Liver (tissue), 9 donors: ENCODE results near the gene GALNT8. TPM values are rescaled to one million over a fixed set of nuclear protein-coding genes. Genes with fewer than 3 reads are reported as not detected.

Experiments
- DNase-seq: peaks from one replicate; pipeline ENCODE4 v3.0.0-alpha.2; 2017; ENCODE audit warnings: low spot score
- H3K27ac ChIP-seq, 2 donors: one replicate each; pipeline ENCODE4 v1.7.0; 2013; ENCODE audit warnings: inconsistent platforms in 2 of 2, low read length in 2 of 2, control low read depth in 1 of 2, low read depth in 1 of 2, mild to moderate bottlenecking in 1 of 2
- H3K27me3 ChIP-seq, 4 donors: one replicate each; pipeline versions ENCODE4 v1.6.1 to v1.7.0; 2013; ENCODE audit warnings: low read length in 3 of 4, inconsistent platforms in 1 of 4, mild to moderate bottlenecking in 1 of 4, moderate library complexity in 1 of 4; ENCODE audit not compliant: control insufficient read depth in 4 of 4, insufficient read depth in 4 of 4
- H3K36me3 ChIP-seq, 4 donors: one replicate each; pipeline versions ENCODE4 v1.6.1 to v1.7.0; 2013; ENCODE audit warnings: low read length in 3 of 4, mild to moderate bottlenecking in 3 of 4, low read depth in 1 of 4, moderate library complexity in 1 of 4; ENCODE audit not compliant: control insufficient read depth in 4 of 4, insufficient read depth in 3 of 4
- H3K4me1 ChIP-seq, 4 donors: one replicate each; pipeline versions ENCODE4 v1.6.1 to v1.7.0; 2013; ENCODE audit warnings: low read length in 3 of 4, mild to moderate bottlenecking in 3 of 4, moderate library complexity in 1 of 4; ENCODE audit not compliant: control insufficient read depth in 4 of 4, insufficient read depth in 4 of 4
- H3K4me3 ChIP-seq, 3 donors: one replicate each; pipeline versions ENCODE4 v1.6.1 to v1.7.0; 2013; ENCODE audit warnings: low read length in 3 of 3, control low read depth in 1 of 3, low read depth in 1 of 3, mild to moderate bottlenecking in 1 of 3
- H3K9ac ChIP-seq, 2 donors: one replicate each; pipeline ENCODE4 v1.7.0; 2013; ENCODE audit warnings: low read length in 2 of 2, mild to moderate bottlenecking in 2 of 2, moderate library complexity in 2 of 2, control low read depth in 1 of 2, low read depth in 1 of 2
- H3K9me3 ChIP-seq, 4 donors: one replicate each; pipeline versions ENCODE4 v1.6.1 to v1.7.0; 2013; ENCODE audit warnings: low read length in 3 of 4; ENCODE audit not compliant: control insufficient read depth in 4 of 4
- EGR1 ChIP-seq, 2 donors: IDR thresholded peaks; 2 replicates each; pipeline ENCODE4 v1.6.1; 2016 to 2018; ENCODE audit warnings: antibody characterized with exemption in 2 of 2, low read depth in 2 of 2
- FOXA1 ChIP-seq: IDR thresholded peaks from 2 replicates; pipeline ENCODE4 v1.6.1; 2016; ENCODE audit warnings: antibody characterized with exemption
- FOXA2 ChIP-seq: IDR thresholded peaks from 2 replicates; pipeline ENCODE4 v1.6.1; 2016; ENCODE audit warnings: antibody characterized with exemption
- GABPA ChIP-seq, 2 donors: IDR thresholded peaks in 1 of 2; conservative IDR thresholded peaks in 1 of 2; 2 replicates each; pipeline ENCODE4 v1.6.1; 2016; ENCODE audit warnings: antibody characterized with exemption in 2 of 2, mild to moderate bottlenecking in 1 of 2, moderate library complexity in 1 of 2
- HNF4A ChIP-seq, 2 donors: conservative IDR thresholded peaks; 2 replicates each; pipeline ENCODE4 v1.6.1; 2016; ENCODE audit warnings: antibody characterized with exemption in 2 of 2, mild to moderate bottlenecking in 2 of 2
- HNF4G ChIP-seq: IDR thresholded peaks from 2 replicates; pipeline ENCODE4 v1.6.1; 2016; ENCODE audit warnings: antibody characterized with exemption
- JUND ChIP-seq, 2 donors: IDR thresholded peaks; 2 replicates each; pipeline ENCODE4 v1.6.1; 2016; ENCODE audit warnings: antibody characterized with exemption in 2 of 2
- NR2F2 ChIP-seq: IDR thresholded peaks from 2 replicates; pipeline ENCODE4 v1.6.1; 2016; ENCODE audit warnings: antibody characterized with exemption
- RAD21 ChIP-seq, 2 donors: IDR thresholded peaks; 2 replicates each; pipeline ENCODE4 v1.6.1; 2016; ENCODE audit warnings: antibody characterized with exemption in 2 of 2, mild to moderate bottlenecking in 2 of 2
- RXRA ChIP-seq, 2 donors: IDR thresholded peaks; 2 replicates each; pipeline ENCODE4 v1.6.1; 2017 to 2018; ENCODE audit warnings: antibody characterized with exemption in 2 of 2, mild to moderate bottlenecking in 1 of 2
- SP1 ChIP-seq: IDR thresholded peaks from 2 replicates; pipeline ENCODE4 v1.6.1; 2018; ENCODE audit warnings: antibody characterized with exemption, mild to moderate bottlenecking
- TAF1 ChIP-seq: conservative IDR thresholded peaks from 2 replicates; pipeline ENCODE4 v1.6.1; 2016; ENCODE audit warnings: antibody characterized with exemption, mild to moderate bottlenecking
- YY1 ChIP-seq: IDR thresholded peaks from 2 replicates; pipeline ENCODE4 v1.6.1; 2016; ENCODE audit warnings: antibody characterized with exemption, mild to moderate bottlenecking
- ZBTB33 ChIP-seq: IDR thresholded peaks from 2 replicates; pipeline ENCODE4 v1.6.1; 2016; ENCODE audit warnings: antibody characterized with exemption
- WGBS: extraction: QIAGEN DNeasy Blood & Tissue Kit; methylation state at CpG from one replicate; pipeline ENCODE4 v1.1.7; 2013; 5-methylcytosine and 5-hydroxymethylcytosine counted together
- polyA plus RNA-seq, 2 donors: library from polyadenylated mRNA; stranded (reverse) in 1 of 2; unstranded in 1 of 2; fragments of 200-250 nt in 1 of 2; fragments of >200 nt in 1 of 2; fragmentation: Nextera tagmentation in 1 of 2; extraction: Ambion mirVana in 1 of 2; gene quantifications; one replicate each; pipeline versions ENCODE4 v1.2.1 to v1.2.3, GENCODE V29; 2013 to 2015
- total RNA-seq, 2 donors: library from RNA; depleted of rRNA; stranded (reverse); fragments of >200 nt; gene quantifications; one replicate each; pipeline ENCODE4 v1.2.3, GENCODE V29; 2014
- TF ChIP-seq, protein P1 (sequence below): fragments of 150-350 bp; IDR thresholded peaks from 2 replicates; pipeline ENCODE4 v1.5.1; 2017; ENCODE audit warnings: improper control_type of control experiment, low read depth, low read length; ENCODE audit not compliant: missing input control
- TF ChIP-seq, protein P2 (sequence below): IDR thresholded peaks from 2 replicates; pipeline ENCODE4 v1.6.1; 2016; ENCODE audit warnings: antibody characterized with exemption
- TF ChIP-seq, protein P3 (sequence below): IDR thresholded peaks from 2 replicates; pipeline ENCODE4 v1.6.1; 2016; ENCODE audit warnings: antibody characterized with exemption, mild to moderate bottlenecking
- TF ChIP-seq, protein P4 (sequence below): IDR thresholded peaks from 2 replicates; pipeline ENCODE4 v1.6.1; 2016; ENCODE audit warnings: antibody characterized with exemption
- donor health status: healthy.
- donor health status: healthy.
- donor health status: healthy.
- donor health status: healthy.
- donor health status: healthy.

The GALNT8 gene
- total and polyA plus RNA-seq, 4 donors: 0.03 to 0.25 (median 0.19) TPM; not detected in 1

DNA sequence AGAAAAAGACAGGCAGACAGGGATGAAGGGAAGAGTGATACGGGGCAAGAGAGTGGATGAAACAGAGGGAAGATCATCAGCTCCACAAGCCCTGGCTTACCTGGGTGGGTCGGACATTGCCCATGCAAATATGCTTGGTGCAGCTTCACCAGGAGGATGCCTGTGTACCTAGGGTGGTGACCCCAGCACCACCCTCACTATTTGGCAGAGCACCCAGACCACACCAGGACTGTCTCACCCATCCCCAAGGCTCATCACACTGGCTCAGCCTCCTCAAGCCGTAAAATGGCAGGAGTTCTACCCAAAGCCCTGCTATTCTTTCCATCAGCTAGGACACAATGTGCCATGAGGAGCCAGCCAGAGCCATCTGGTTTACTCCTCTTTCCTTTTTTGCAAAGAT, 3.0 kb downstream of the GALNT8 start:
- no peaks in the 10 kb centered on the region for H3K9me3 ChIP-seq
- peaks cover 0 to 2% (median 0%) of the 10 kb centered on the region in 4 donors for H3K36me3 ChIP-seq
- H3K4me1 ChIP-seq: no peaks in the 10 kb centered on the region
- WGBS: 83% methylated on average over 3 of the region's 3 CpGs
- H3K9ac ChIP-seq: no peak overlapping the region
- no peak overlapping the region for H3K4me3 ChIP-seq
- DNase-seq: no peak
- TF ChIP-seq, protein P1, sequence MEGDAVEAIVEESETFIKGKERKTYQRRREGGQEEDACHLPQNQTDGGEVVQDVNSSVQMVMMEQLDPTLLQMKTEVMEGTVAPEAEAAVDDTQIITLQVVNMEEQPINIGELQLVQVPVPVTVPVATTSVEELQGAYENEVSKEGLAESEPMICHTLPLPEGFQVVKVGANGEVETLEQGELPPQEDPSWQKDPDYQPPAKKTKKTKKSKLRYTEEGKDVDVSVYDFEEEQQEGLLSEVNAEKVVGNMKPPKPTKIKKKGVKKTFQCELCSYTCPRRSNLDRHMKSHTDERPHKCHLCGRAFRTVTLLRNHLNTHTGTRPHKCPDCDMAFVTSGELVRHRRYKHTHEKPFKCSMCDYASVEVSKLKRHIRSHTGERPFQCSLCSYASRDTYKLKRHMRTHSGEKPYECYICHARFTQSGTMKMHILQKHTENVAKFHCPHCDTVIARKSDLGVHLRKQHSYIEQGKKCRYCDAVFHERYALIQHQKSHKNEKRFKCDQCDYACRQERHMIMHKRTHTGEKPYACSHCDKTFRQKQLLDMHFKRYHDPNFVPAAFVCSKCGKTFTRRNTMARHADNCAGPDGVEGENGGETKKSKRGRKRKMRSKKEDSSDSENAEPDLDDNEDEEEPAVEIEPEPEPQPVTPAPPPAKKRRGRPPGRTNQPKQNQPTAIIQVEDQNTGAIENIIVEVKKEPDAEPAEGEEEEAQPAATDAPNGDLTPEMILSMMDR: no peak
- TF ChIP-seq, protein P2, sequence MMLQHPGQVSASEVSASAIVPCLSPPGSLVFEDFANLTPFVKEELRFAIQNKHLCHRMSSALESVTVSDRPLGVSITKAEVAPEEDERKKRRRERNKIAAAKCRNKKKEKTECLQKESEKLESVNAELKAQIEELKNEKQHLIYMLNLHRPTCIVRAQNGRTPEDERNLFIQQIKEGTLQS: no peak
- no peak for TF ChIP-seq ZBTB33
- TF ChIP-seq SP1: no peak
- TF ChIP-seq TAF1: no peak
- TF ChIP-seq GABPA (IDR thresholded peaks at IDR 0.05 in 1 of 2, conservative IDR thresholded peaks at IDR 0.05 in 1 of 2): no peak
- TF ChIP-seq NR2F2: no peak
- no peak for TF ChIP-seq JUND (IDR thresholded peaks at IDR 0.05)
- no peak for TF ChIP-seq YY1
- no peak for TF ChIP-seq EGR1 (IDR thresholded peaks at IDR 0.05; ENCODE audit: low read depth in 2 of 2)
- TF ChIP-seq, protein P3, sequence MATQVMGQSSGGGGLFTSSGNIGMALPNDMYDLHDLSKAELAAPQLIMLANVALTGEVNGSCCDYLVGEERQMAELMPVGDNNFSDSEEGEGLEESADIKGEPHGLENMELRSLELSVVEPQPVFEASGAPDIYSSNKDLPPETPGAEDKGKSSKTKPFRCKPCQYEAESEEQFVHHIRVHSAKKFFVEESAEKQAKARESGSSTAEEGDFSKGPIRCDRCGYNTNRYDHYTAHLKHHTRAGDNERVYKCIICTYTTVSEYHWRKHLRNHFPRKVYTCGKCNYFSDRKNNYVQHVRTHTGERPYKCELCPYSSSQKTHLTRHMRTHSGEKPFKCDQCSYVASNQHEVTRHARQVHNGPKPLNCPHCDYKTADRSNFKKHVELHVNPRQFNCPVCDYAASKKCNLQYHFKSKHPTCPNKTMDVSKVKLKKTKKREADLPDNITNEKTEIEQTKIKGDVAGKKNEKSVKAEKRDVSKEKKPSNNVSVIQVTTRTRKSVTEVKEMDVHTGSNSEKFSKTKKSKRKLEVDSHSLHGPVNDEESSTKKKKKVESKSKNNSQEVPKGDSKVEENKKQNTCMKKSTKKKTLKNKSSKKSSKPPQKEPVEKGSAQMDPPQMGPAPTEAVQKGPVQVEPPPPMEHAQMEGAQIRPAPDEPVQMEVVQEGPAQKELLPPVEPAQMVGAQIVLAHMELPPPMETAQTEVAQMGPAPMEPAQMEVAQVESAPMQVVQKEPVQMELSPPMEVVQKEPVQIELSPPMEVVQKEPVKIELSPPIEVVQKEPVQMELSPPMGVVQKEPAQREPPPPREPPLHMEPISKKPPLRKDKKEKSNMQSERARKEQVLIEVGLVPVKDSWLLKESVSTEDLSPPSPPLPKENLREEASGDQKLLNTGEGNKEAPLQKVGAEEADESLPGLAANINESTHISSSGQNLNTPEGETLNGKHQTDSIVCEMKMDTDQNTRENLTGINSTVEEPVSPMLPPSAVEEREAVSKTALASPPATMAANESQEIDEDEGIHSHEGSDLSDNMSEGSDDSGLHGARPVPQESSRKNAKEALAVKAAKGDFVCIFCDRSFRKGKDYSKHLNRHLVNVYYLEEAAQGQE: no peak
- no peak for TF ChIP-seq HNF4A (conservative IDR thresholded peaks at IDR 0.05)
- TF ChIP-seq RXRA (IDR thresholded peaks at IDR 0.05): no peak
- TF ChIP-seq, protein P4, sequence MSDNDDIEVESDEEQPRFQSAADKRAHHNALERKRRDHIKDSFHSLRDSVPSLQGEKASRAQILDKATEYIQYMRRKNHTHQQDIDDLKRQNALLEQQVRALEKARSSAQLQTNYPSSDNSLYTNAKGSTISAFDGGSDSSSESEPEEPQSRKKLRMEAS: no peak
- no peak for TF ChIP-seq FOXA2
- TF ChIP-seq HNF4G: no peak
- TF ChIP-seq RAD21 (IDR thresholded peaks at IDR 0.05): no peak
- TF ChIP-seq FOXA1: no peak
- H3K27ac ChIP-seq: no peak overlapping the region
- H3K27me3 ChIP-seq: peaks cover 0 to 2% (median 0%) of the 10 kb centered on the region in 4 donors
